Muscle layer of colon (tissue), 2 donors: ENCODE data around the gene CDK6.
"Not testable (repeated sequence)": the region's sequence is repeated elsewhere in the genome, so short reads cannot be mapped to it uniquely, and the experiment has no call there.

Source experiments
- H3K27ac ChIP-seq: one replicate; pipeline ENCODE4 v1.7.0; 2013; ENCODE audit warnings: low read depth, mild to moderate bottlenecking, low read length, moderate library complexity
- H3K27me3 ChIP-seq, 2 donors: one replicate each; pipeline ENCODE4 v1.7.0; 2013; ENCODE audit warnings: low read length in 2 of 2, mild to moderate bottlenecking in 2 of 2; ENCODE audit not compliant: insufficient read depth in 2 of 2, control insufficient read depth in 1 of 2
- H3K36me3 ChIP-seq: one replicate; pipeline ENCODE4 v1.7.0; 2013; ENCODE audit warnings: mild to moderate bottlenecking, low read length; ENCODE audit not compliant: insufficient read depth
- H3K4me1 ChIP-seq: one replicate; pipeline ENCODE4 v1.7.0; 2013; ENCODE audit warnings: mild to moderate bottlenecking, low read length; ENCODE audit not compliant: insufficient read depth
- H3K4me3 ChIP-seq, 2 donors: one replicate each; pipeline ENCODE4 v1.7.0; 2013; ENCODE audit warnings: low read length in 2 of 2, low read depth in 1 of 2, mild to moderate bottlenecking in 1 of 2, moderate library complexity in 1 of 2
- H3K9ac ChIP-seq: one replicate; pipeline ENCODE4 v1.7.0; 2013; ENCODE audit warnings: low read length
- H3K9me3 ChIP-seq: one replicate; pipeline ENCODE4 v1.7.0; 2013; ENCODE audit warnings: mild to moderate bottlenecking, low read length
- donor health status: abdominal sarcoma.
- donor health status: Adenocarcinoma of cecum.

Gene CDK6

GRCh38 chr7:92751902-92752901 lies 84.2 kb downstream of the CDK6 start:
- H3K27me3 ChIP-seq, result no peaks in the 10 kb centered on the region
- H3K36me3 ChIP-seq, result no peaks in the 10 kb centered on the region
- no peak overlapping the region for H3K9ac ChIP-seq
- no peak overlapping the region for H3K27ac ChIP-seq
- H3K9me3 ChIP-seq, result no peaks in the 10 kb centered on the region
- no peak overlapping the region for H3K4me3 ChIP-seq
- H3K4me1 ChIP-seq, result no peaks in the 10 kb centered on the region

- Histone ChIP-seq H3K36me3 (no peaks in the 10 kb centered on the region), H3K4me3 (no peak overlapping the region), H3K9me3 (no peaks in the 10 kb centered on the region), H3K27me3 (no peaks in the 10 kb centered on the region), H3K27ac (no peak overlapping the region), H3K9ac (no peak overlapping the region), H3K4me1 (no peaks in the 10 kb centered on the region)
Measured at GRCh38 chr7:92750946-92751345, 85.4 kb downstream of the CDK6 start.

GRCh38 chr7:92750447-92750839 lies 85.9 kb downstream of the CDK6 start:
- H3K36me3 ChIP-seq, result no peaks in the 10 kb centered on the region
- no peaks in the 10 kb centered on the region for H3K4me1 ChIP-seq
- H3K27me3 ChIP-seq, result no peaks in the 10 kb centered on the region
- no peak overlapping the region for H3K4me3 ChIP-seq
- H3K9me3 ChIP-seq, result no peaks in the 10 kb centered on the region
- no peak overlapping the region for H3K27ac ChIP-seq
- no peak overlapping the region for H3K9ac ChIP-seq

- Histone ChIP-seq H3K27ac (no peak overlapping the region), H3K4me1 (no peaks in the 10 kb centered on the region), H3K36me3 (no peaks in the 10 kb centered on the region), H3K4me3 (no peak overlapping the region), H3K27me3 (no peaks in the 10 kb centered on the region), H3K9ac (no peak overlapping the region), H3K9me3 (no peaks in the 10 kb centered on the region)
Measured at GRCh38 chr7:92749832-92750446, 86.4 kb downstream of the CDK6 start.

GRCh38 chr7:92749327-92749755 lies 87.0 kb downstream of the CDK6 start:
- Histone ChIP-seq H3K36me3 (no peaks in the 10 kb centered on the region), H3K4me3 (no peak overlapping the region), H3K4me1 (no peaks in the 10 kb centered on the region), H3K27ac (no peak overlapping the region), H3K9me3 (no peaks in the 10 kb centered on the region), H3K27me3 (no peaks in the 10 kb centered on the region), H3K9ac (no peak overlapping the region)

- H3K4me1 ChIP-seq, result no peaks in the 10 kb centered on the region
- H3K9me3 ChIP-seq, result no peaks in the 10 kb centered on the region
- H3K4me3 ChIP-seq, result no peak overlapping the region
- no peaks in the 10 kb centered on the region for H3K27me3 ChIP-seq
- H3K9ac ChIP-seq, result no peak overlapping the region
- no peak overlapping the region for H3K27ac ChIP-seq
- no peaks in the 10 kb centered on the region for H3K36me3 ChIP-seq
Measured at GRCh38 chr7:92748495-92748894, 87.9 kb downstream of the CDK6 start.

- H3K27ac ChIP-seq, result no peak overlapping the region
- H3K9me3 ChIP-seq, result no peaks in the 10 kb centered on the region
- no peak overlapping the region for H3K4me3 ChIP-seq
- H3K27me3 ChIP-seq, result no peaks in the 10 kb centered on the region
- no peaks in the 10 kb centered on the region for H3K36me3 ChIP-seq
- no peaks in the 10 kb centered on the region for H3K4me1 ChIP-seq
- no peak overlapping the region for H3K9ac ChIP-seq
Measured at GRCh38 chr7:92747041-92747835, 89.1 kb downstream of the CDK6 start.

GRCh38 chr7:92745241-92745640 lies 91.1 kb downstream of the CDK6 start:
- Histone ChIP-seq H3K9ac (no peak overlapping the region), H3K36me3 (no peaks in the 10 kb centered on the region), H3K27ac (no peak overlapping the region), H3K4me1 (no peaks in the 10 kb centered on the region), H3K4me3 (no peak overlapping the region), H3K27me3 (no peaks in the 10 kb centered on the region), H3K9me3 (no peaks in the 10 kb centered on the region)

- not testable (repeated sequence) for H3K4me1 ChIP-seq, H3K9ac ChIP-seq, H3K36me3 ChIP-seq, H3K4me3 ChIP-seq, H3K9me3 ChIP-seq, H3K27me3 ChIP-seq, H3K27ac ChIP-seq
Measured at GRCh38 chr7:92744180-92744579, 92.2 kb downstream of the CDK6 start.

GRCh38 chr7:92742186-92742585 lies 94.2 kb downstream of the CDK6 start:
- Histone ChIP-seq H3K36me3 (no peaks in the 10 kb centered on the region), H3K4me1 (peaks cover 6% of the 10 kb centered on the region), H3K4me3 (no peak overlapping the region), H3K27me3 (no peaks in the 10 kb centered on the region), H3K9me3 (no peaks in the 10 kb centered on the region), H3K27ac (no peak overlapping the region), H3K9ac (no peak overlapping the region)

- Histone ChIP-seq H3K36me3 (no peaks in the 10 kb centered on the region), H3K9me3 (no peaks in the 10 kb centered on the region), H3K9ac (no peak overlapping the region), H3K4me3 (no peak overlapping the region), H3K27ac (no peak overlapping the region), H3K4me1 (peaks cover 6% of the 10 kb centered on the region), H3K27me3 (no peaks in the 10 kb centered on the region)
Measured at GRCh38 chr7:92740700-92741126, 95.7 kb downstream of the CDK6 start.
